ENCODE results near the gene KIFC1. TPM values are rescaled to one million over a fixed set of nuclear protein-coding genes. Genes with fewer than 3 reads are reported as not detected.

Gene KIFC1
- polyA plus RNA-seq, 1 of the 3 experiments (the other 2 are of a cell fraction) = 35.9 TPM

DNA sequence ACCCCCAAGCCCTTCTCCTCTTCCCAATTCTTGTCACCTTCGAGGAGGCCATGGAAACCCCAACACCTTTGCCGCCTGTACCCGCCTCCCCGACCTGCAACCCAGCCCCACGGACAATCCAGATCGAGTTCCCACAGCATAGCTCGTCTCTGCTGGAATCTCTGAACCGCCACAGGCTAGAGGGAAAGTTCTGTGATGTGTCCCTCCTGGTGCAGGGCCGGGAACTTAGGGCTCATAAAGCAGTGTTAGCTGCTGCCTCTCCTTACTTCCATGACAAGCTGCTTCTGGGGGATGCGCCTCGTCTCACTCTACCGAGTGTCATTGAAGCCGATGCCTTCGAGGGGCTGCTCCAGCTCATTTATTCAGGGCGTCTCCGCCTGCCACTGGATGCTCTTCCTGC lies 63.4 kb downstream of the KIFC1 start:
- POLR2A ChIA-PET = interaction anchor here (1.5 to 1.7 kb wide), 2 partner anchors 24 to 37 kb away, joined by 8 to 9 read pairs; partner anchors contain the start of gene CUTA
- Histone ChIP-seq H3F3A (replicated peaks; ENCODE audit: insufficient read depth) (peaks cover 10% of the 10 kb centered on the region), H3K9me2 (no peaks in the 10 kb centered on the region), H3K4me1 (ENCODE audit: control insufficient read depth in 1 of 2, insufficient read depth in 2 of 2, low read depth in 1 of 2, low read length in 1 of 2) (peaks cover 0 to 21% of the 10 kb centered on the region in 2 experiments; a peak in 1 of 4 replicates), H3K4me2 (peak overlapping the region; percentile 82), H3K36me3 (replicated peaks in 1 of 2; ENCODE audit: control insufficient read depth in 1 of 2, insufficient read depth in 2 of 2, low read length in 1 of 2) (peaks cover 10 to 21% of the 10 kb centered on the region in 2 experiments), H3K79me2 (ENCODE audit: insufficient read depth) (peaks cover 32% of the 10 kb centered on the region), H3K27me3 (ENCODE audit: insufficient read depth) (no peaks in the 10 kb centered on the region), H3K9ac (peak overlapping the region; percentile 71), H3K9me3 (no peaks in the 10 kb centered on the region), H3K4me3 (ENCODE audit: low read depth in 2 of 2, low read length in 1 of 2) (peak overlapping the region; percentile 81 to 85), H2AFZ (ENCODE audit: low read depth) (peak overlapping the region; percentile 85; the same call in 1 of the 2 replicates), H4K20me1 (ENCODE audit: insufficient read depth) (no peaks in the 10 kb centered on the region), H3K27ac (ENCODE audit: low read depth in 2 of 2, low read length in 1 of 2) (peak overlapping the region in 1 of 2 experiments; percentile 18; a peak in 2 of 4 replicates)
- DNase-seq = peak; percentile 16
- 11% methylated on average over 14 of the region's 16 CpGs for WGBS (ENCODE audit: low lambda C conversion rate)
- CTCF ChIA-PET = interaction anchor here (1.3 to 2.0 kb wide), 4 partner anchors 14 to 130 kb away, joined by 3 to 8 read pairs (median 4); no protein-coding TSS in a partner anchor
- TF ChIP-seq POLR2AphosphoS5 (IDR thresholded peaks at IDR 0.05; ENCODE audit: low read depth, low read length) (no peak), EZH2phosphoT487 (IDR thresholded peaks at IDR 0.05; ENCODE audit: borderline replicate concordance, low read depth) (no peak), SMC3 (IDR thresholded peaks at IDR 0.05; ENCODE audit: low read depth, low read length) (no peak), MEF2A (IDR thresholded peaks at IDR 0.05; ENCODE audit: borderline replicate concordance, low read depth) (no peak), CHD2 (IDR thresholded peaks at IDR 0.05; ENCODE audit: low read length, partially characterized antibody) (no peak), TAF1 (IDR thresholded peaks at IDR 0.05; ENCODE audit: borderline replicate concordance, low read depth, low read length) (no peak), MXI1 (IDR thresholded peaks at IDR 0.05; ENCODE audit: low read depth, low read length) (no peak), FOXM1 (IDR thresholded peaks at IDR 0.05; ENCODE audit: low read depth) (no peak), REST (IDR thresholded peaks at IDR 0.05; ENCODE audit: low read depth, low read length) (no peak), ELF1 (IDR thresholded peaks at IDR 0.05) (no peak), EP300 (IDR thresholded peaks at IDR 0.05; ENCODE audit: borderline replicate concordance in 1 of 2, low read depth in 1 of 2, low read length in 1 of 2) (no peak), NRF1 (IDR thresholded peaks at IDR 0.05; ENCODE audit: low read depth, low read length) (no peak), GABPA (IDR thresholded peaks at IDR 0.05; ENCODE audit: low read depth) (no peak)
- TF ChIP-seq, protein P1, sequence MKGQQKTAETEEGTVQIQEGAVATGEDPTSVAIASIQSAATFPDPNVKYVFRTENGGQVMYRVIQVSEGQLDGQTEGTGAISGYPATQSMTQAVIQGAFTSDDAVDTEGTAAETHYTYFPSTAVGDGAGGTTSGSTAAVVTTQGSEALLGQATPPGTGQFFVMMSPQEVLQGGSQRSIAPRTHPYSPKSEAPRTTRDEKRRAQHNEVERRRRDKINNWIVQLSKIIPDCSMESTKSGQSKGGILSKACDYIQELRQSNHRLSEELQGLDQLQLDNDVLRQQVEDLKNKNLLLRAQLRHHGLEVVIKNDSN (IDR thresholded peaks at IDR 0.05; ENCODE audit: borderline replicate concordance, low read depth) = no peak
- TF ChIP-seq, protein P2, sequence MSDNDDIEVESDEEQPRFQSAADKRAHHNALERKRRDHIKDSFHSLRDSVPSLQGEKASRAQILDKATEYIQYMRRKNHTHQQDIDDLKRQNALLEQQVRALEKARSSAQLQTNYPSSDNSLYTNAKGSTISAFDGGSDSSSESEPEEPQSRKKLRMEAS (IDR thresholded peaks at IDR 0.05; ENCODE audit: low read depth) = no peak
- TF ChIP-seq, protein P3, sequence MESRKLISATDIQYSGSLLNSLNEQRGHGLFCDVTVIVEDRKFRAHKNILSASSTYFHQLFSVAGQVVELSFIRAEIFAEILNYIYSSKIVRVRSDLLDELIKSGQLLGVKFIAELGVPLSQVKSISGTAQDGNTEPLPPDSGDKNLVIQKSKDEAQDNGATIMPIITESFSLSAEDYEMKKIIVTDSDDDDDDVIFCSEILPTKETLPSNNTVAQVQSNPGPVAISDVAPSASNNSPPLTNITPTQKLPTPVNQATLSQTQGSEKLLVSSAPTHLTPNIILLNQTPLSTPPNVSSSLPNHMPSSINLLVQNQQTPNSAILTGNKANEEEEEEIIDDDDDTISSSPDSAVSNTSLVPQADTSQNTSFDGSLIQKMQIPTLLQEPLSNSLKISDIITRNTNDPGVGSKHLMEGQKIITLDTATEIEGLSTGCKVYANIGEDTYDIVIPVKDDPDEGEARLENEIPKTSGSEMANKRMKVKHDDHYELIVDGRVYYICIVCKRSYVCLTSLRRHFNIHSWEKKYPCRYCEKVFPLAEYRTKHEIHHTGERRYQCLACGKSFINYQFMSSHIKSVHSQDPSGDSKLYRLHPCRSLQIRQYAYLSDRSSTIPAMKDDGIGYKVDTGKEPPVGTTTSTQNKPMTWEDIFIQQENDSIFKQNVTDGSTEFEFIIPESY (IDR thresholded peaks at IDR 0.05; ENCODE audit: borderline replicate concordance, low read depth) = no peak

All from SK-N-SH (cell line).